DND-41 (cell line): ENCODE measurements around the gene KLHL18.

Source experiments
- ATAC-seq: fragments of 200-7000 bp; cut with Tn5 transposase; 3 replicates; pipeline ENCODE4 v1.9.1; 2021; ENCODE audit warnings: low read depth; ENCODE audit not compliant: insufficient read depth
- DNase-seq: peaks from one replicate; pipeline ENCODE4 v3.0.0-alpha.2; 2020
- H2AFZ ChIP-seq: 2 replicates; pipeline ENCODE4 v1.6.0; 2012; ENCODE audit warnings: low read depth, low read length
- H3K27ac ChIP-seq: 2 replicates; pipeline ENCODE4 v1.5.1; 2012; ENCODE audit warnings: low read length, inconsistent platforms
- H3K27me3 ChIP-seq: fragments of 200-600 bp; sonication (generic); 2 replicates; pipeline ENCODE4 v1.6.0; 2012; ENCODE audit warnings: low read length, mild to moderate bottlenecking, inconsistent platforms; ENCODE audit not compliant: insufficient read depth, poor library complexity
- H3K36me3 ChIP-seq: 2 replicates; pipeline ENCODE4 v1.5.1; 2012; ENCODE audit warnings: low read length, inconsistent platforms; ENCODE audit not compliant: insufficient read depth
- H3K4me1 ChIP-seq: 2 replicates; pipeline ENCODE4 v1.5.1; 2012; ENCODE audit warnings: mild to moderate bottlenecking, low read length; ENCODE audit not compliant: insufficient read depth
- H3K4me2 ChIP-seq: 2 replicates; pipeline ENCODE4 v1.6.0; 2012; ENCODE audit warnings: mild to moderate bottlenecking, moderate library complexity, low read length, inconsistent platforms; ENCODE audit not compliant: insufficient read depth
- H3K4me3 ChIP-seq, 2 experiments: fragments of 200-600 bp in 1 of 2; shearing (Covaris generic) in 1 of 2; 2 replicates each; pipeline ENCODE4 v1.5.1; 2012 to 2016; ENCODE audit warnings: inconsistent platforms in 2 of 2, low read length in 2 of 2, mild to moderate bottlenecking in 2 of 2, low read depth in 1 of 2, moderate library complexity in 1 of 2
- H3K79me2 ChIP-seq: 2 replicates; pipeline ENCODE4 v1.6.0; 2012; ENCODE audit warnings: low read length, inconsistent platforms; ENCODE audit not compliant: insufficient read depth
- H3K9ac ChIP-seq: 2 replicates; pipeline ENCODE4 v1.6.0; 2012; ENCODE audit warnings: low read depth, mild to moderate bottlenecking, inconsistent platforms, low read length, moderate library complexity
- H3K9me3 ChIP-seq: 2 replicates; pipeline ENCODE4 v1.5.1; 2012; ENCODE audit warnings: low read length, moderate library complexity, mild to moderate bottlenecking, inconsistent platforms; ENCODE audit not compliant: insufficient read depth, severe bottlenecking
- H4K20me1 ChIP-seq: 2 replicates; pipeline ENCODE4 v1.6.0; 2012; ENCODE audit warnings: low read length; ENCODE audit not compliant: insufficient read depth
- CTCF ChIP-seq: IDR thresholded peaks from 2 replicates; pipeline ENCODE4 v1.5.1; 2012; ENCODE audit warnings: borderline replicate concordance, low read length, moderate library complexity, mild to moderate bottlenecking; ENCODE audit not compliant: poor library complexity, severe bottlenecking; ENCODE audit errors: extremely low read depth
- EZH2 ChIP-seq: IDR thresholded peaks from 3 replicates; pipeline ENCODE4 v1.6.1; 2012; ENCODE audit warnings: borderline replicate concordance, low read depth, mild to moderate bottlenecking, moderate library complexity, low read length, inconsistent platforms; ENCODE audit not compliant: severe bottlenecking

The KLHL18 gene

GRCh38 chr3:47340866-47341265 is 58.1 kb downstream of the KLHL18 start:
- DNase-seq (no peak), ATAC-seq (no peak)
- Histone ChIP-seq H3K9me3 (no peaks in the 10 kb centered on the region), H3K79me2 (no peaks in the 10 kb centered on the region), H3K27ac (no peak overlapping the region), H3K4me2 (no peak overlapping the region), H3K4me1 (no peaks in the 10 kb centered on the region), H3K36me3 (peaks cover 57% of the 10 kb centered on the region), H3K4me3 (no peak overlapping the region), H3K9ac (no peak overlapping the region), H4K20me1 (no peaks in the 10 kb centered on the region), H2AFZ (no peak overlapping the region), H3K27me3 (no peaks in the 10 kb centered on the region)
- TF ChIP-seq EZH2 (no peak), CTCF (no peak)

GRCh38 chr3:47342151-47342550 is 59.4 kb downstream of the KLHL18 start:
- Histone ChIP-seq H3K9me3 (no peaks in the 10 kb centered on the region), H3K79me2 (no peaks in the 10 kb centered on the region), H3K4me2 (no peak overlapping the region), H3K9ac (no peak overlapping the region), H4K20me1 (no peaks in the 10 kb centered on the region), H3K27me3 (no peaks in the 10 kb centered on the region), H3K4me3 (no peak overlapping the region), H3K36me3 (peaks cover 44% of the 10 kb centered on the region), H2AFZ (no peak overlapping the region), H3K4me1 (no peaks in the 10 kb centered on the region), H3K27ac (no peak overlapping the region)
- DNase-seq (no peak), ATAC-seq (no peak)
- no peak for TF ChIP-seq CTCF
- no peak for TF ChIP-seq EZH2

GRCh38 chr3:47342812-47343211 is 60.1 kb downstream of the KLHL18 start:
- DNase-seq (no peak), ATAC-seq (no peak)
- no peak overlapping the region for H2AFZ ChIP-seq
- H3K4me3 ChIP-seq: no peak overlapping the region
- H3K9ac ChIP-seq: no peak overlapping the region
- no peaks in the 10 kb centered on the region for H3K9me3 ChIP-seq
- peaks cover 37% of the 10 kb centered on the region for H3K36me3 ChIP-seq
- no peaks in the 10 kb centered on the region for H3K27me3 ChIP-seq
- TF ChIP-seq EZH2: no peak
- no peak for TF ChIP-seq CTCF
- no peaks in the 10 kb centered on the region for H3K4me1 ChIP-seq
- H3K4me2 ChIP-seq: no peak overlapping the region
- no peaks in the 10 kb centered on the region for H3K79me2 ChIP-seq
- H4K20me1 ChIP-seq: no peaks in the 10 kb centered on the region
- H3K27ac ChIP-seq: no peak overlapping the region

GRCh38 chr3:47343471-47343971 is 60.8 kb downstream of the KLHL18 start:
- Histone ChIP-seq H3K27me3 (no peaks in the 10 kb centered on the region), H3K4me2 (no peak overlapping the region), H3K36me3 (peaks cover 32% of the 10 kb centered on the region), H2AFZ (no peak overlapping the region), H3K4me3 (no peak overlapping the region), H3K27ac (no peak overlapping the region), H3K79me2 (no peaks in the 10 kb centered on the region), H3K9ac (no peak overlapping the region), H3K9me3 (no peaks in the 10 kb centered on the region), H3K4me1 (no peaks in the 10 kb centered on the region), H4K20me1 (no peaks in the 10 kb centered on the region)
- DNase-seq: no peak
- no peak for ATAC-seq
- TF ChIP-seq EZH2 (no peak), CTCF (no peak)
